Right atrium auricular region (tissue), 2 donors: ENCODE results near the gene GARNL3. TPM values are rescaled to one million over a fixed set of nuclear protein-coding genes. Genes with fewer than 3 reads are reported as not detected.

ENCODE experiments used
- DNase-seq: peaks from one replicate; pipeline ENCODE4 v3.0.0-alpha.2; 2019; ENCODE audit warnings: low spot score
- H3K27ac ChIP-seq, 2 donors: fragments of 200-600 bp; sonication (generic); 1 replicate in 1 of 2; 2 replicates in 1 of 2; pipeline ENCODE4 v1.5.1; 2016 to 2019
- H3K27me3 ChIP-seq, 2 donors: fragments of 200-600 bp; sonication (generic); one replicate each; pipeline versions ENCODE4 v1.5.1 to v1.6.0; 2017 to 2019
- H3K36me3 ChIP-seq: fragments of 200-600 bp; sonication (generic); one replicate; pipeline ENCODE4 v1.5.1; 2016
- H3K4me1 ChIP-seq, 2 donors: fragments of 200-600 bp; sonication (generic); one replicate each; pipeline versions ENCODE4 v1.5.1 to v1.6.0; 2017 to 2019
- H3K4me3 ChIP-seq, 2 donors: fragments of 200-600 bp; sonication (generic); 1 replicate in 1 of 2; 2 replicates in 1 of 2; pipeline ENCODE4 v1.5.1; 2017 to 2019; ENCODE audit warnings: mild to moderate bottlenecking in 1 of 2, moderate library complexity in 1 of 2
- H3K9me3 ChIP-seq, 2 donors: fragments of 200-600 bp; sonication (generic); one replicate each; pipeline ENCODE4 v1.5.1; 2019
- CTCF ChIP-seq, 2 donors: fragments of 200-600 bp; sonication (generic); IDR thresholded peaks; one replicate each; pipeline ENCODE4 v1.5.1; 2019; ENCODE audit warnings: antibody characterized with exemption in 2 of 2
- total RNA-seq, 2 donors: library from RNA; depleted of rRNA; stranded (reverse); fragments of >200 nt; gene quantifications; one replicate each; pipeline ENCODE4 v1.1.0, GENCODE V29; 2016

The GARNL3 gene
- total RNA-seq, 2 donors from 2014 or later, result 8.9 to 17.7 TPM

GRCh38 chr9:127358770-127359169 is 94.2 kb downstream of the GARNL3 start:
- Histone ChIP-seq H3K36me3 (peaks cover 14% of the 10 kb centered on the region), H3K27ac (no peak overlapping the region), H3K27me3 (no peaks in the 10 kb centered on the region), H3K4me1 (no peaks in the 10 kb centered on the region), H3K4me3 (no peak overlapping the region), H3K9me3 (no peaks in the 10 kb centered on the region)
- no peak for TF ChIP-seq CTCF (IDR thresholded peaks at IDR 0.05)
- no peak for DNase-seq

DNA sequence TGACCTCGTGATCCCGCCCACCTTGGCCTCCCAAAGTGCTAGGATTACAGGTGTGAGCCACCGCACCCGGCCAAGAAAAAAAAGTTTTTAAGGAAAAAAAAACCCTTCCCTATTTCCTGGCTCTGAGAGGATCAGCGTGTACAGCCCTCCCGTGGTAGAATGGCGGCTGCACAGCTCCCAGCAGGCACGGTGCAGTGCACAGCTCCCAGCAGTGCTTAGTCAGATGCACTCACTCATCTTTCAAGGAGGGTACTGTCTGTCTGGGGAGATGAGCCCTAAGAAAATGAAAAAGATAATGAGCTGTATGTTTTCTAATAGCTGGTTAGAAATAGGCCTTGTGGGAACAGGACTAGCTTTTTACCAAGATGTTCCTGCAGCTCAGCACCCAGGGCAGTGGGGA is 95.7 kb downstream of the GARNL3 start:
- Histone ChIP-seq H3K4me3 (no peak overlapping the region), H3K27ac (no peak overlapping the region), H3K4me1 (no peaks in the 10 kb centered on the region), H3K27me3 (no peaks in the 10 kb centered on the region), H3K36me3 (peaks cover 11% of the 10 kb centered on the region), H3K9me3 (no peaks in the 10 kb centered on the region)
- DNase-seq, result no peak
- peak in 1 of 2 donors; percentile 48 for TF ChIP-seq CTCF (IDR thresholded peaks at IDR 0.05)

GRCh38 chr9:127360829-127361228 is 96.3 kb downstream of the GARNL3 start:
- H3K4me3 ChIP-seq, result no peak overlapping the region
- H3K27me3 ChIP-seq, result no peaks in the 10 kb centered on the region
- H3K27ac ChIP-seq, result no peak overlapping the region
- no peak for TF ChIP-seq CTCF (IDR thresholded peaks at IDR 0.05)
- no peaks in the 10 kb centered on the region for H3K9me3 ChIP-seq
- no peak for DNase-seq
- H3K36me3 ChIP-seq, result peaks cover 5% of the 10 kb centered on the region
- H3K4me1 ChIP-seq, result no peaks in the 10 kb centered on the region

DNA sequence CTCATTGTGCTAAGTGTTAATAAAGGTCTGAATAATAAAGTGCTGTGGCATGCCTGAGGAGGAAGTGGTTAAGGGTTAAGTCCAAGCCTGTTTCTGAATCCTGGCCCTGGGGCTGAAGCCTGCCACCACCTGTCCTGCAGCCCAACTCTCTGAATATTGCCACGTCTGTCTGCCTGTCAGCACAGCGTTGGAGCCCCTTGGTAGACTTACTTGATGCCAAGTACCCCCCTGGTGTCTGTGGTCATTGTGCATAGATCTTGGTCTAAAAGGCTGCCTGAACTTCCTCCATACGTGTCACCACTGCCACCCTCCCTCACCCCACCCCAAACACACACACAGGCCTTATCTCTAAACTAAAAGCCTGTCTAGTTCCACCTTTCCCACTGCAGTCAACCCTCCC is 97.0 kb downstream of the GARNL3 start:
- H3K36me3 ChIP-seq, result no peaks in the 10 kb centered on the region
- H3K27me3 ChIP-seq, result no peaks in the 10 kb centered on the region
- no peak overlapping the region for H3K27ac ChIP-seq
- no peak for TF ChIP-seq CTCF (IDR thresholded peaks at IDR 0.05)
- H3K4me1 ChIP-seq, result no peaks in the 10 kb centered on the region
- no peak overlapping the region for H3K4me3 ChIP-seq
- DNase-seq, result no peak
- no peaks in the 10 kb centered on the region for H3K9me3 ChIP-seq

DNA sequence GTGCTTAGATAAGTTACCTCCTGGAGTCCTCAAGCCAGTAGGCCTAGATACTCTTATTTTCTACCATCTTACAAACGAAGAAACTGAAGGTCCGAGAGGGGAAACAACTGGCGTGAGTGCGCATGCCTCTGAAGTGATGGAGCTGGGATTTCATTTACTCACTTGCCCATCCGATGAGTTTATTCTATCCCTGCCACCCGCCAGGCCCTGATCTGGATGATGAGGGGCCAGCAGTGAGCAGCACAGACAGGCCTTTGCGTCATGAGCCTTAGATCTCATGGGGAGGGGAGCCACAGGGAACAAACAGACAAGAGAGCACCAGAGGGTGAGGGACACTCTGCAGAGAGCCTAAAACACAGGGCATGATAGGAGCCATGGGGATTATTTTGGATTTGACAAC is 98.3 kb downstream of the GARNL3 start:
- DNase-seq, result no peak
- Histone ChIP-seq H3K9me3 (no peaks in the 10 kb centered on the region), H3K27me3 (no peaks in the 10 kb centered on the region), H3K36me3 (no peaks in the 10 kb centered on the region), H3K27ac (no peak overlapping the region), H3K4me3 (no peak overlapping the region), H3K4me1 (no peaks in the 10 kb centered on the region)
- no peak for TF ChIP-seq CTCF (IDR thresholded peaks at IDR 0.05)

- Histone ChIP-seq H3K36me3 (no peaks in the 10 kb centered on the region), H3K4me1 (peaks cover 0 to 9% of the 10 kb centered on the region in 2 donors), H3K9me3 (no peaks in the 10 kb centered on the region), H3K27ac (no peak overlapping the region), H3K27me3 (no peaks in the 10 kb centered on the region), H3K4me3 (no peak overlapping the region)
- no peak for DNase-seq
- no peak for TF ChIP-seq CTCF (IDR thresholded peaks at IDR 0.05)
These were observed 100.9 kb downstream of the GARNL3 start for GRCh38 chr9:127365461-127365860.
